K562 (cell line): ENCODE data around the gene CLDN7. TPM values are rescaled to one million over a fixed set of nuclear protein-coding genes. Genes with fewer than 3 reads are reported as not detected.

Experiments
- ATF6 ChIP-seq: sonication (generic); formaldehyde crosslinking; IDR thresholded peaks from 2 replicates; pipeline ENCODE4 v1.4.0; 2020; ENCODE audit warnings: mild to moderate bottlenecking, missing genetic modification reagents
- DACH1 ChIP-seq: fragments of 450-650 bp; IDR thresholded peaks from 2 replicates; pipeline ENCODE4 v1.6.1; 2018; ENCODE audit not compliant: partially characterized antibody
- GATAD2A ChIP-seq: fragments of 450-650 bp; IDR thresholded peaks from 2 replicates; pipeline ENCODE4 v1.6.1; 2017
- HDAC6 ChIP-seq: IDR thresholded peaks from 2 replicates; pipeline ENCODE4 v1.6.1; 2012; ENCODE audit warnings: low read depth, mild to moderate bottlenecking, control low read depth, inconsistent platforms, low read length, moderate library complexity
- HNRNPH1 ChIP-seq: fragments of 200-400 bp; formaldehyde crosslinking; optimal IDR thresholded peaks from 2 replicates; pipeline ENCODE3; 2017; ENCODE audit warnings: low read depth, mild to moderate bottlenecking, low read length, moderate library complexity
- HNRNPL ChIP-seq: fragments of 200-400 bp; formaldehyde crosslinking; IDR thresholded peaks from 2 replicates; pipeline ENCODE4 v1.6.1; 2017; ENCODE audit warnings: low read depth, mild to moderate bottlenecking, low read length
- ID3 ChIP-seq, 2 experiments: fragments of 250-450 bp in 1 of 2; fragments of 450-650 bp in 1 of 2; sonication (Bioruptor Pico) in 1 of 2; IDR thresholded peaks; 2 replicates each; pipeline versions ENCODE4 v1.6.1 to v1.8.0; 2016 to 2021; ENCODE audit warnings: mild to moderate bottlenecking in 2 of 2, moderate library complexity in 2 of 2, missing compliant biosample characterization in 1 of 2, missing genetic modification characterization in 1 of 2
- KHSRP ChIP-seq: fragments of 450-650 bp; IDR thresholded peaks from 2 replicates; pipeline ENCODE4 v1.6.1; 2017
- NR4A1 ChIP-seq, 2 experiments: fragments of 250-450 bp in 1 of 2; fragments of 450-650 bp in 1 of 2; sonication (Bioruptor Pico) in 1 of 2; IDR thresholded peaks; 2 replicates each; pipeline versions ENCODE4 v1.4.0 to v1.6.1; 2016 to 2020; ENCODE audit warnings: mild to moderate bottlenecking in 2 of 2, missing compliant biosample characterization in 1 of 2, missing genetic modification characterization in 1 of 2, moderate library complexity in 1 of 2
- POLR2B ChIP-seq: fragments of 450-650 bp; IDR thresholded peaks from 2 replicates; pipeline ENCODE4 v1.6.1; 2018; ENCODE audit warnings: low read depth; ENCODE audit not compliant: partially characterized antibody
- POLR3G ChIP-seq: IDR thresholded peaks from 2 replicates; pipeline ENCODE4 v1.6.1; 2011; ENCODE audit not compliant: insufficient read length, insufficient replicate concordance; ENCODE audit errors: extremely low read depth
- PURB ChIP-seq: sonication (generic); formaldehyde crosslinking; IDR thresholded peaks from 2 replicates; pipeline ENCODE4 v1.9.0; 2021; ENCODE audit warnings: low read depth, mild to moderate bottlenecking, missing genetic modification reagents
- SNAPC5 ChIP-seq: fragments of 250-450 bp; sonication (Bioruptor Pico); IDR thresholded peaks from 2 replicates; pipeline ENCODE4 v1.8.0; 2021; ENCODE audit warnings: moderate library complexity, mild to moderate bottlenecking, inconsistent platforms
- SP2 ChIP-seq: IDR thresholded peaks from 2 replicates; pipeline ENCODE4 v1.6.1; 2011; ENCODE audit warnings: mild to moderate bottlenecking, low read depth, low read length, moderate library complexity; ENCODE audit not compliant: poor library complexity, severe bottlenecking; ENCODE audit errors: extremely low read depth
- SRSF3 ChIP-seq: fragments of 200-400 bp; formaldehyde crosslinking; IDR thresholded peaks from 2 replicates; pipeline ENCODE4 v1.6.1; 2016; ENCODE audit warnings: mild to moderate bottlenecking, low read length, moderate library complexity; ENCODE audit not compliant: insufficient read depth
- STAG1 ChIP-seq: sonication (generic); formaldehyde crosslinking; IDR thresholded peaks from 2 replicates; pipeline ENCODE4 v1.5.0; 2020; ENCODE audit warnings: missing genetic modification reagents, borderline replicate concordance
- TEAD4 ChIP-seq, 2 experiments: sonication (generic) in 1 of 2; formaldehyde crosslinking in 1 of 2; IDR thresholded peaks; 2 replicates each; pipeline versions ENCODE4 v1.6.1 to v1.8.0; 2012 to 2022; ENCODE audit warnings: borderline replicate concordance in 1 of 2, inconsistent platforms in 1 of 2, low read length in 1 of 2, mild to moderate bottlenecking in 1 of 2, missing genetic modification reagents in 1 of 2
- ZBTB12 ChIP-seq: fragments of 250-450 bp; sonication (Bioruptor Pico); IDR thresholded peaks from 2 replicates; pipeline ENCODE4 v1.4.0; 2020
- ZEB2 ChIP-seq: fragments of 450-650 bp; IDR thresholded peaks from 2 replicates; pipeline ENCODE4 v1.6.1; 2016
- ZKSCAN1 ChIP-seq: fragments of 150-350 bp; IDR thresholded peaks from 2 replicates; pipeline ENCODE4 v1.6.1; 2016; ENCODE audit warnings: low read depth, low read length
- ZNF282 ChIP-seq: sonication (generic); formaldehyde crosslinking; IDR thresholded peaks from 2 replicates; pipeline ENCODE4 v1.8.1; 2023; ENCODE audit warnings: missing genetic modification reagents
- polyA plus RNA-seq, 8 experiments: library from polyadenylated mRNA; depleted of rRNA in 4 of 8; stranded (reverse) in 5 of 8; unstranded in 3 of 8; fragments of >200 nt; fragmentation: Nextera tagmentation in 2 of 8; fragmentation: Illumina TruSeq in 1 of 8; extraction: Ambion mirVana in 2 of 8; extraction: Trizol in 1 of 8; gene quantifications; 2 replicates each; pipeline versions ENCODE4 v1.2.1 to v1.2.3, GENCODE V29; 2011 to 2014; ENCODE audit warnings: inconsistent platforms in 1 of 8, missing spikeins in 1 of 8
- total RNA-seq, 7 experiments: library from RNA; depleted of rRNA in 6 of 7; stranded (reverse); fragments of >200 nt in 6 of 7; fragmentation: Illumina TruSeq in 2 of 7; extraction: Trizol in 2 of 7; gene quantifications; 2 replicates each; pipeline versions ENCODE4 v1.2.1 to v1.2.3, GENCODE V29; 2011 to 2021; ENCODE audit warnings: low replicate concordance in 1 of 7

CLDN7 gene
- total and polyA plus RNA-seq, 9 of the 15 experiments (the other 6 are each of a cell fraction or from before 2014, with no cell fraction given), result 2.2 to 14.5 (median 7.6) TPM

GRCh38 chr17:7214300-7215135, 47.8 kb downstream of the CLDN7 start (continued):
- TF ChIP-seq ID3 (CRISPR knock-in tag; IDR thresholded peaks at IDR 0.05) (no peak), ID3 (tag; IDR thresholded peaks at IDR 0.05) (no peak), ZKSCAN1 (peak; percentile 31; the same call in 1 of the 2 replicates), ZBTB12 (no peak), ZEB2 (no peak; the same call in 1 of the 2 replicates), SRSF3 (no peak), STAG1 (CRISPR knock-in tag) (no peak), SP2 (peak; percentile 42), HNRNPL (no peak), POLR3G (no peak), TEAD4 (IDR thresholded peaks at IDR 0.05; ENCODE audit: low read length) (no peak), TEAD4 (CRISPR knock-in tag; IDR thresholded peaks at IDR 0.05; ENCODE audit: borderline replicate concordance) (no peak), HDAC6 (no peak), ZNF282 (no peak), KHSRP (no peak), PURB (CRISPR knock-in tag) (no peak), ATF6 (CRISPR knock-in tag) (no peak), GATAD2A (no peak), HNRNPH1 (no peak), NR4A1 (CRISPR knock-in tag; IDR thresholded peaks at IDR 0.05) (no peak), NR4A1 (tag; IDR thresholded peaks at IDR 0.05) (no peak), DACH1 (no peak), SNAPC5 (CRISPR knock-in tag) (no peak), POLR2B (no peak)
